M059J (cell line): ENCODE measurements around the gene ZNHIT3. TPM values are rescaled to one million over a fixed set of nuclear protein-coding genes. Genes with fewer than 3 reads are reported as not detected.
"Not testable (repeated sequence)": the region's sequence is repeated elsewhere in the genome, so short reads cannot be mapped to it uniquely, and the experiment has no call there.

Experiments
- DNase-seq: peaks from one replicate; pipeline ENCODE4 v3.0.0-alpha.2; 2012; ENCODE audit warnings: low read depth
- total RNA-seq: library from RNA; depleted of rRNA; stranded (reverse); fragments of >200 nt; shearing (Covaris generic); gene quantifications from 2 replicates; pipeline ENCODE4 v1.2.3, GENCODE V29; 2014

The ZNHIT3 gene
- total RNA-seq, 1 experiment from 2014 or later = 59.0 TPM

GRCh38 chr17:36484021-36484420, 2.5 kb upstream of the ZNHIT3 start:
- not testable (repeated sequence) for DNase-seq

- no peak for DNase-seq
Measured at GRCh38 chr17:36485027-36485426, 1.5 kb upstream of the ZNHIT3 start.

GRCh38 chr17:36485805-36486203, 677 bp upstream of the ZNHIT3 start:
- DNase-seq = no peak

GRCh38 chr17:36493956-36494355, 7.5 kb downstream of the ZNHIT3 start:
- DNase-seq = peak; percentile 28

- no peak for DNase-seq
Measured at GRCh38 chr17:36494674-36495073, 8.2 kb downstream of the ZNHIT3 start.

- no peak for DNase-seq
Measured at GRCh38 chr17:36495076-36495578, 8.6 kb downstream of the ZNHIT3 start.

- DNase-seq = no peak
Measured at GRCh38 chr17:36496018-36496789, 9.7 kb downstream of the ZNHIT3 start.

GRCh38 chr17:36498155-36498554, 11.7 kb downstream of the ZNHIT3 start:
- no peak for DNase-seq

- no peak for DNase-seq
Measured at GRCh38 chr17:36498560-36499300, 12.2 kb downstream of the ZNHIT3 start.

GRCh38 chr17:36500745-36501225, 14.3 kb downstream of the ZNHIT3 start:
- DNase-seq = no peak

GRCh38 chr17:36501351-36501750, 14.9 kb downstream of the ZNHIT3 start:
- DNase-seq = no peak

GRCh38 chr17:36501963-36502362, 15.5 kb downstream of the ZNHIT3 start:
- no peak for DNase-seq

- no peak for DNase-seq
Measured at GRCh38 chr17:36503456-36504155, 17.1 kb downstream of the ZNHIT3 start.

GRCh38 chr17:36504156-36504545, 17.7 kb downstream of the ZNHIT3 start:
- no peak for DNase-seq

- DNase-seq = no peak
Measured at GRCh38 chr17:36505171-36505570, 18.7 kb downstream of the ZNHIT3 start.

GRCh38 chr17:36506249-36506826, 19.9 kb downstream of the ZNHIT3 start:
- no peak for DNase-seq

GRCh38 chr17:36506831-36507230, 20.4 kb downstream of the ZNHIT3 start:
- DNase-seq = no peak

GRCh38 chr17:36507266-36507665, 20.8 kb downstream of the ZNHIT3 start:
- no peak for DNase-seq

- not testable (repeated sequence) for DNase-seq
Measured at GRCh38 chr17:36508439-36508838, 22.0 kb downstream of the ZNHIT3 start.

GRCh38 chr17:36509272-36509985, 22.9 kb downstream of the ZNHIT3 start:
- no peak for DNase-seq

- no peak for DNase-seq
Measured at GRCh38 chr17:36510636-36511035, 24.2 kb downstream of the ZNHIT3 start.
